Stimulated activated CD4-positive, alpha-beta T cell treated with anti-CD3 and anti-CD28 coated beads, Interleukin-1b, Interleukin-23, amount 100 ng/mL, for 4 hours (primary cell): ENCODE results near the gene ZPBP2.
"Not testable (repeated sequence)": the region's sequence is repeated elsewhere in the genome, so short reads cannot be mapped to it uniquely, and the experiment has no call there.

Source experiments
- DNase-seq, 2 donors: peaks; one replicate each; pipeline ENCODE4 v3.0.0-alpha.2; 2020; ENCODE audit warnings: low read depth in 2 of 2

Gene ZPBP2, protein sequence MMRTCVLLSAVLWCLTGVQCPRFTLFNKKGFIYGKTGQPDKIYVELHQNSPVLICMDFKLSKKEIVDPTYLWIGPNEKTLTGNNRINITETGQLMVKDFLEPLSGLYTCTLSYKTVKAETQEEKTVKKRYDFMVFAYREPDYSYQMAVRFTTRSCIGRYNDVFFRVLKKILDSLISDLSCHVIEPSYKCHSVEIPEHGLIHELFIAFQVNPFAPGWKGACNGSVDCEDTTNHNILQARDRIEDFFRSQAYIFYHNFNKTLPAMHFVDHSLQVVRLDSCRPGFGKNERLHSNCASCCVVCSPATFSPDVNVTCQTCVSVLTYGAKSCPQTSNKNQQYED

DNA sequence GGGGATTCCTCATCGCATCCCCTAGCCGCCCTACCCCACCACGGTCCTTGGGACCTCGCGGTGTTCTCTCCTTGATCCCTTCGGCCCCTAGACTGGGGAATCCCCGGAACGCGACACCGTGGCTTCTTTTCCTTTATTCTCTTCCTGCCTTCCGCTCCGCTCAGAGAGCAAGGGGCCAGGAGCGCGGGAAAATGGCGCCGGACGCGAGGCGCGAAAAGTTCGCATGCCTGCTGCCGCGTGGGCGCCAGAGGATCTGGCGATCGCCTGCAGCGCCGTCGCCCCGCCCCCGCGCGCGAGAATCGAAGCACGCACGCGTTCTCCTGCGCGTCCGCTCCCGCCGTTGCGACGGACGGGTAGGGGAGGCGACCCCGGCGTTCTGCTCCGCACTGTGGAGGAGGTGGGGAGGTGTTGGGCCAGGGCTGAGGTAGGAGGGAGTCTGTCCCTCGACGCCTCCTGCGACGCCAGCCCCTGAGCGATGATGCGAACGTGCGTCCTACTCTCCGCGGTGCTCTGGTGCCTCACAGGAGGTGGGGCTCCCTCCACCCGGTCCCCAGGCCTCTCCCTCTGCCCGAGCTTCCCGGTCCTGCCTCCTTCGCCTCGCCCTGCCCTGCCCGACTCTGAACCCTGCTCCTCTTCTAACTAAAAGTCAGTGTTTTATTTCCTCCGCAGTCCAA, at the start of gene ZPBP2:
ZPBP2 (plus strand) TSS at position 323 of the 674 bp plus-strand sequence; CDS start at position 476, 153 bp downstream.
- DNase-seq: peak; percentile 36 to 57

- no peak for DNase-seq
Observed at GRCh38 chr17:39818358-39819000, 49.5 kb upstream of the ZPBP2 start.

DNA sequence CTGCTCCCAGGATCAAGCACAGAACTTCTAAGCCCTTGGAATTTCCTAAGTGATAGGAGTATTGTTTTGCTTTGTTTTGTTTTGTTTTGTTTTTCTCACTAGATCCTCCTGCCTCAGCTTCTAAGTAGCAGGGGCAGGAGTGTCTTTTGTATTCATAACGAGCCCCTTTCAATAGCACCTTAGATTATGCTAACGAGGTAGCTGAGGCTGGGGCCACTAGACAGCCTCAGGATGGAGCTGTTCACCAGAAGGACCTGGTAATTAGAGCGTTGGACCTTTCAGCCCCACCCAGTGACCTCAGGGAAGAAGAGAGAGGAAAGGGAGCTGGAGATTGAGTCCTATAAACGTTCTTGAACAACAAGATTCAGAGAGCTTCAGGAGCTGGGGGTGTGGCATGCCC, 47.5 kb upstream of the ZPBP2 start:
- no peak for DNase-seq

GRCh38 chr17:39820987-39821386, 47.0 kb upstream of the ZPBP2 start:
- no peak for DNase-seq

DNA sequence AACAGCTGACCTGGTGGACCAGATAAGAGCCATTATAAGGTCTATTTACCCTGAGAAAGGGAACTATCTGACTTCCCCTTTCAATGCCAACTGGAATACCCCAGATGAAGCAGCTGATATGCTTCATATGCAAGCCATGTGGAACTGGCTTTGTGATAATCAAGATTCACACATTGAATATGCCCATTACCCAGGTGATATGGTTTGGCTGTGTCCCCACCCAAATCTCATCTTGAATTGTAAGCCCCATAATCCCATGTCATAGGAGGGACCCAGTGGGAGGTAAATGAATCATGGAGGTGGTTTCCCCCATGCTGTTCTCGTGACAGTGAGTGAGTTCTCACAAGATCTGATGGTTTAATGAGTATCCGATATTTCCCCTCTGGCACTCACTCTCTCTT, 46.0 kb upstream of the ZPBP2 start:
- no peak for DNase-seq

- no peak for DNase-seq
Observed at GRCh38 chr17:39823407-39824054, 44.5 kb upstream of the ZPBP2 start.

- no peak for DNase-seq
Observed at GRCh38 chr17:39826334-39826733, 41.7 kb upstream of the ZPBP2 start.

GRCh38 chr17:39828443-39828842, 39.6 kb upstream of the ZPBP2 start:
- DNase-seq: no peak

DNA sequence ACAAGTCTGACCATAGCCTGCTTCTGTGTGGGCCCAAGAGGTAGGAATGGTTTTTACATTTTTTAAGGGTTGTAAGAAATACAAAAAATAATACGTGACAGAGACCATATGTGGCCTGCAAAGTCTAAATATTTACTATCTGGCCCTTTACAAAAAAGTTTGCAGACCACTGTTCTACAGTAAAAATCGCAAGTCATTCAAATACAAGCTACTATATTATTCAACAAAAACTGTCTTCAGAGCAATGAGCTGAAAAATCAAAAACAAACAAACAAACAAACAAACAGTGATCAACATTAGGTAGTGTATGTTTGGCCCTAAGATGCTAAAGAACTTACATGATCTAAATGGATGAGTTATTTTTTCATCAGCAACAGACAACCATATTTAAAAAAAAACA, 36.4 kb upstream of the ZPBP2 start:
- no peak for DNase-seq

- DNase-seq: no peak
Observed at GRCh38 chr17:39834017-39834416, 34.0 kb upstream of the ZPBP2 start.

DNA sequence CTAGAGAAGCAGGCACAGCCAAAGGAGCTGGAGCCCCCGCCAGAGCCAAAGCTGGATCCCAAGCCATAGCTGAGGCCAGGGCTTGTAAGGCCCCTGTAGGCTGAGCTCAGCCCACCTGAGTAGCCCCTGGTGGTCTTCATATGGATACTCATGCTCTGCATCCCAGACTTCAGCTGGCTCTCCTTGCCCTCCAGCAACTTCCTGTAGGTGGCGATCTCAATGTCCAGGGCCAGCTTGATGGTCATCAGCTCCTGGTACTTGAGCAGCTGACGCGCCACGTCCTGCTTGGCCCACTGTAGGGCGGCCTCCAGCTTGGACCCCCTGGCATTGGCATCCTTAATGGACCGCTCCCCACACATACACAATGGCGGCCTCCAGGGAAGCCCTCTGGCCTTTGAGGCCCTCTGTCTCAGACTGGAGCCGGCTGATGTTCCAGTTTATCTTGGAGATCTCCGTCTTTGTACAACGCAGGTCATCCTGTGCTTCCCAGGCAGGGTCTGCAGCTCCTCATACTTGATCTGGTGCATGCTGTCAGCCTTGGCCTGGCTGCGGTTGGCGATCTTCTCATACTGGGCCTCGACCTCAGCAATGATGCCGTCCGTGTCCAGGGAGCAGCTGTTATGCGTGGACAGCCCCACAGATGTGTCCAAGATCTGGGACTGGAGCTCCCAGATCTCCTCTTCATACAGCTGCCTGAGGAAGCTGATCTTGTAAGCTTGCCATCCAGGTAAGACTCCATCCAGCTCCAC, 32.8 kb upstream of the ZPBP2 start:
- DNase-seq: no peak

- no peak for DNase-seq
Observed at GRCh38 chr17:39836117-39836516, 31.9 kb upstream of the ZPBP2 start.

- no peak for DNase-seq
Observed at GRCh38 chr17:39838057-39838456, 29.9 kb upstream of the ZPBP2 start.

DNA sequence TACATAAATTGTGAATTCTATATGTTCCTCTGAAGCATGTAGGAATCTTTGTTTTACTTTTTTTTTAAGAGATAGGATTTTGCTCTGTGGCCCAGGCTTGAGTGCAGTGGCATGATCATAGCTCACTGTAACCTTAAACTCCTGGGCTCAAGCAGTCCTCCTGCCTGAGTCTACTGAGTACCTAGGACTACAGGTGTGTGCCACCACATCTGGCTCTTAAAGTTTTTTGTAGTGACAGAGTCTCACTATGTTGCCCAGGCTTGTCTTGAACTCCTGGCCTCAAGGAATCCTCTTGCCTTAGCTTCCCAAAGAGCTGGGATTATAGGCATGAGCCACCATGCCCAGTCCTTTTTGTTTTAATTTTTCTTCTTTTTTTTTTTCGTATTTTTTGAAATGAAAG, 29.2 kb upstream of the ZPBP2 start:
- no peak for DNase-seq

DNA sequence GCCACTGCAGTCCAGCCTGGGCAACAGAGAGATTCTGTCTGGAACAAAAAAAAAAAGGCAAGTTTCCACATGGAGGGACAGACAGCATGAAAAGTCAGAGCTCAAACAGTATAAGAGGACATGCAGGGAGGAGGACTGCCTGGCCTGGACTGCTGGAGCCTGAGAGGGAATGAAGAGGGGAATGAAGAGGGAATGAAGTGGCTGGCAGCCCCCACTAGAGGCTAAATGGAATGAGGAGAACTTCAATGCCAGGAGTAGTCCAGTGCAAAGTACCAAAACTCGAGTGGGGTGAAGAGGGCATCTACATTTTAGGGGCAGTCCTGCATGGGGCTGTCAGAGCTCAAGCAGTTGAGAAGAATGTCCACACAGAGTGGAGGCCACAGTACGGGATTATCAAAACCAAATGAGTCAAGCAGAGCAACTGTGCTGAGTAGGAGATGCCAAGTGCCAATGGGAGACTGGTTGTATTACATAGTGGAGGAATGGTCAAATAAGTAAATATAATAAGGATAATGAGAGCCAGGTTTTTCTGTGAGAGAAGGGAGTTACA, 26.8 kb upstream of the ZPBP2 start:
- no peak for DNase-seq

DNA sequence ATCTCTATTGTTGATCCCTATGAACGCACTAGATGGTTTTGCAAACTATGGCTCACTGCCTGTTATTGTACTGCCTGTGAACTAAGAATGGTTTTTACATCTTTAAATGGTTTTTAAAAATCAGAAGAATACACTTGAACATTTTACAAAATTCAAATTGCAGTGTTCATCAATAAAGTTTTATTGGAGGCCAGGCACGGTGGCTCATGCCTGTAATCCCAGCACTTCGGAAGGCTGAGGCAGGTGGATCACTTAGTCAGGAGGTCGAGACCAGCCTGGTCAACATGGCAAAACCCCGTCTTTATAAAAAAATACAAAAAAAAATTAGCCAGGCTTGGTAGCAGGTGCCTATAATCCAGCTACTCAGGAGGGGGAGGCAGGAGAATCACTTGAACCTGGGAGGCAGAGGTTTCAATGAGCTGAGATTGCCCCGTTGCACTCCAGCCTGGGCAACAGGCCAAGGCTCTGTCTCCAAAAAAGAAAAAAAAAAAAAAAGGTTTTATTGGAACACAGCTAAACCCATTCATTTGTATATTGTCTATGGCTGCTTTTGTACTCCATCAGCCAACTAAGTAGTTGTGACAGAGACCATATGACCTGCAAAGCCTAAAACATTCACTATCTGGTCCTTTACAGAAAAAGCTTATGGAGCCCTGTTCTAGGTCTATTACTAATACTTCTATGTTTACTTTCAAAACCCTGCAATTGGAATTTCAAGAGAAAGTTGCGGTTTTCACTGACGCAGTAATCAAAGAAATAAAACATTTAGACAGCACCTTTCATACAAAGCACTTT, 22.8 kb upstream of the ZPBP2 start:
- DNase-seq: no peak

GRCh38 chr17:39846205-39846604, 21.8 kb upstream of the ZPBP2 start:
- no peak for DNase-seq

DNA sequence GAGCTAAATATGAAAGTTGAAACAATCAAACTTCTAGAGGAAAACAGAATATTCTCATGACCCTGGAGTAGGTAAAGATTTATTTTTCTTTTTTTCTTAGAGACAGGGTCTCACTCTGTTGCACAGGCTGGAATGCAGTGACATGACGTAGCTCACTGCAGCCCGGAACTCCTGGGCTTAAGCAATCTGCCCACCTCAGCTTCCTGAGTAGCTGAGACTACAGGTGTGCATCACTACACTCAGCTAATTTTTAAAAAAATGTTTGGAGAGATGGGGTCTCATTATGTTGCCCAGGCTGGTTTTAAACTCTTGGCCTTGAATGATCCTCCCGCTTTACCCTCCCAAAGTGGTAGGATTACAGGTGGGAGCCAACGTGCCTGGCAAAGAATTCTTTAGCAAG, 19.4 kb upstream of the ZPBP2 start:
- no peak for DNase-seq

- DNase-seq: not testable (repeated sequence)
Observed at GRCh38 chr17:39850186-39850585, 17.8 kb upstream of the ZPBP2 start.

- DNase-seq: no peak
Observed at GRCh38 chr17:39852239-39852638, 15.8 kb upstream of the ZPBP2 start.

DNA sequence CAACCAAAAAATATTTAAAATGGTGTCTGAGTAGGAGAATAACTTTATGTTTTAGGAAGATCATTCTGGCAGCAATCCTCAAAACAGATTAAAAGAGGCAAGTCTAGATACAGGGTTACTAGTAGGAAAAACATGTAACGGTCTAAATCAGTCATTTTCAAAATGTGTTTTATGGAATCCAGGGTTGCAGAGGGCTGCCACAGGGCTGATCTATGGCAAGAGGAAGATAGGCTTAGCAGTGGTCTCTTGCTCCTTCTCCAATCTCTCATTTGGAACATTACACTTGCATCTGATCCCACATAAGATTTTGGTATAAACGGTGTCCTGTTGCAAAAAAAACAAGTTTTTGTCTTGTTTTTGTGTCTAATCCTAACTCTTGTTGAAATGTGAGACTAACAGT, 13.1 kb upstream of the ZPBP2 start:
- DNase-seq: no peak
